Parathyroid adenoma (tissue), 2 donors: ENCODE measurements around the gene GTF2F1.
A peak's percentile ranks its signal among the peaks of the same experiment; 100 is the strongest.

Source experiments
- H2AFZ ChIP-seq: fragments of 300-600 bp; sonication (generic); one replicate; pipeline ENCODE4 v1.7.0; 2017; ENCODE audit warnings: antibody characterized with exemption, mild to moderate bottlenecking
- H3K27ac ChIP-seq: fragments of 300-600 bp; sonication (generic); one replicate; pipeline ENCODE4 v1.7.0; 2017
- H3K27me3 ChIP-seq: fragments of 300-600 bp; sonication (generic); one replicate; pipeline ENCODE4 v1.7.0; 2017; ENCODE audit warnings: low read length; ENCODE audit not compliant: control insufficient read depth, insufficient read depth
- H3K36me3 ChIP-seq: fragments of 300-600 bp; sonication (generic); one replicate; pipeline ENCODE4 v1.7.0; 2017; ENCODE audit warnings: low read length; ENCODE audit not compliant: control insufficient read depth, insufficient read depth
- H3K4me1 ChIP-seq: fragments of 300-600 bp; sonication (generic); one replicate; pipeline ENCODE4 v1.7.0; 2017; ENCODE audit warnings: control low read depth
- H3K4me2 ChIP-seq: fragments of 300-600 bp; sonication (generic); one replicate; pipeline ENCODE4 v1.7.0; 2017; ENCODE audit warnings: low read length
- H3K4me3 ChIP-seq: fragments of 300-600 bp; sonication (generic); one replicate; pipeline ENCODE4 v1.7.0; 2017; ENCODE audit warnings: low read depth, low read length
- H3K79me2 ChIP-seq: fragments of 300-600 bp; sonication (generic); one replicate; pipeline ENCODE4 v1.7.0; 2017; ENCODE audit warnings: control low read depth
- H3K9ac ChIP-seq: fragments of 300-600 bp; sonication (generic); one replicate; pipeline ENCODE4 v1.7.0; 2017; ENCODE audit warnings: mild to moderate bottlenecking
- H3K9me3 ChIP-seq: fragments of 300-600 bp; sonication (generic); one replicate; pipeline ENCODE4 v1.7.0; 2017; ENCODE audit warnings: low read length; ENCODE audit not compliant: control insufficient read depth
- TF ChIP-seq, protein P1 (sequence below): fragments of 300-600 bp; sonication (generic); IDR thresholded peaks from one replicate; pipeline ENCODE4 v1.7.0; 2017; ENCODE audit warnings: antibody characterized with exemption, mild to moderate bottlenecking
- donor health status: primary hyperparathyroidism.

The GTF2F1 gene

DNA sequence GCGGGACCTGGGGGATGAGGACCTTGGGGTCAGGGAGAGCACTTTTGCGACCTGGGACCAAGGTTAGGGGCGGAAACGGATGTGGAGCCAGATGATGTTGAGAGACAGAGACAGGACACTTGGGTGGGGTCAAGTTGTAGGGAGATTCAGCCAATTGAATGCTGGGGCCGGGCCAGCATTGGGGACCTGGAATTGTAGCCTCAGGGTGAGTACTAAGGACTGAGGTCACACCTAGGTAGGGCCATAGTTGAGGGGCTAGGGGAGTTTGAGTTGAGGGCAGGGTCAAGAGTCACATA is 19.2 kb downstream of the GTF2F1 start:
- Histone ChIP-seq H3K27ac (peak overlapping the region; percentile 100), H3K36me3 (no peaks in the 10 kb centered on the region), H2AFZ (no peak overlapping the region), H3K9ac (no peak overlapping the region), H3K4me2 (peak overlapping the region; percentile 65), H3K79me2 (no peaks in the 10 kb centered on the region), H3K9me3 (no peaks in the 10 kb centered on the region), H3K27me3 (no peaks in the 10 kb centered on the region), H3K4me1 (no peaks in the 10 kb centered on the region), H3K4me3 (no peak overlapping the region)
- TF ChIP-seq, protein P1, sequence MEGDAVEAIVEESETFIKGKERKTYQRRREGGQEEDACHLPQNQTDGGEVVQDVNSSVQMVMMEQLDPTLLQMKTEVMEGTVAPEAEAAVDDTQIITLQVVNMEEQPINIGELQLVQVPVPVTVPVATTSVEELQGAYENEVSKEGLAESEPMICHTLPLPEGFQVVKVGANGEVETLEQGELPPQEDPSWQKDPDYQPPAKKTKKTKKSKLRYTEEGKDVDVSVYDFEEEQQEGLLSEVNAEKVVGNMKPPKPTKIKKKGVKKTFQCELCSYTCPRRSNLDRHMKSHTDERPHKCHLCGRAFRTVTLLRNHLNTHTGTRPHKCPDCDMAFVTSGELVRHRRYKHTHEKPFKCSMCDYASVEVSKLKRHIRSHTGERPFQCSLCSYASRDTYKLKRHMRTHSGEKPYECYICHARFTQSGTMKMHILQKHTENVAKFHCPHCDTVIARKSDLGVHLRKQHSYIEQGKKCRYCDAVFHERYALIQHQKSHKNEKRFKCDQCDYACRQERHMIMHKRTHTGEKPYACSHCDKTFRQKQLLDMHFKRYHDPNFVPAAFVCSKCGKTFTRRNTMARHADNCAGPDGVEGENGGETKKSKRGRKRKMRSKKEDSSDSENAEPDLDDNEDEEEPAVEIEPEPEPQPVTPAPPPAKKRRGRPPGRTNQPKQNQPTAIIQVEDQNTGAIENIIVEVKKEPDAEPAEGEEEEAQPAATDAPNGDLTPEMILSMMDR: no peak

DNA sequence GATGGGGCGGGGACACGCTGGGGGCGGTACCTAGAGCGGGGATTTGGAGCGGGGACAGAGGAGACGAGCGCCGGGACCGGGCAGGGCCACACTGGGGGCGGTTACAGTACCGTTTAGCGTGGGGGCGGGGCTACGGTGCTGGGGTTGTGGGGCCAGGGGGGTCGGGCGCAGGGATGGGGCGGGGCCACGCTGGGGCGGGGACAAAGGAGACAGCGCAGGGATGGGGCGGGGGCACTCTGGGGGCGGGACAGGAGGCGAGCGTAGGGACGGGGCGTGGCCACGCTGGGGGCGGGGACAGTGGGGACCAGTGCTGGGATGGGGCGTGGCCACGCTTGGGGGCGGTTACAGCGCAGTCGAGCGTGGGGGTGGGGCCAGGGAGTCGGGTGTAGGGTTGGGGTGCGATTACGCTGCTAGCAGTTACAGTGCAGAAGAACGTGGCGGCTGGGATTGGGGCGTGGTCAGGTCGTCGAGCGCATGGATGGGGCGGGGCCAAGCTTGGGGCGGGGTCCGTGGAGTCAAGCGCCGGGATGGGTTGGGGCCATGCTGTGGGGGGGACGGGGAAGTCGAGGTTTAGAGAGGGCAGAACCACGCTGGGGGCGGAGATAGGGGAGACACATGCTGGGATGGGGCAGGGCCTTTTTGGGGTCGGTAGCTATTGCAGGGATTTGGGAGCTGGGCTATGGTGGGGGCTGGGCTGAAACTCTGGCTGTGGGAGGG is 19.7 kb downstream of the GTF2F1 start:
- Histone ChIP-seq H3K4me2 (peak overlapping the region; percentile 97), H3K27me3 (no peaks in the 10 kb centered on the region), H3K79me2 (no peaks in the 10 kb centered on the region), H3K36me3 (no peaks in the 10 kb centered on the region), H3K9me3 (no peaks in the 10 kb centered on the region), H3K4me3 (peak overlapping the region; percentile 99), H3K4me1 (no peaks in the 10 kb centered on the region), H3K27ac (peak overlapping the region; percentile 100), H3K9ac (peak overlapping the region; percentile 99), H2AFZ (peak overlapping the region; percentile 96)
- TF ChIP-seq, protein P1: no peak

DNA sequence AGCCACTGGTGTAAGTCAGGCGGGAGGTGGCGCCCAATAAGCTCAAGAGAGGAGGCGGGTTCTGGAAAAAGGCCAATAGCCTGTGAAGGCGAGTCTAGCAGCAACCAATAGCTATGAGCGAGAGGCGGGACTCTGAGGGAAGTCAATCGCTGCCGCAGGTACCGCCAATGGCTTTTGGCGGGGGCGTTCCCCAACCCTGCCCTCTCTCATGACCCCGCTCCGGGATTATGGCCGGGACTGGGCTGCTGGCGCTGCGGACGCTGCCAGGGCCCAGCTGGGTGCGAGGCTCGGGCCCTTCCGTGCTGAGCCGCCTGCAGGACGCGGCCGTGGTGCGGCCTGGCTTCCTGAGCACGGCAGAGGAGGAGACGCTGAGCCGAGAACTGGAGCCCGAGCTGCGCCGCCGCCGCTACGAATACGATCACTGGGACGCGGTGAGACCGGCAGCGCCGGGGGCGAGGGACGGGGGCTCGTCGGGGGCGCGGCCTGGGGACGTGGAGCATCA is 20.3 kb downstream of the GTF2F1 start, which contains the start of gene ALKBH7:
Gene ALKBH7 (plus strand): TSS at position 201 of the 502 bp plus-strand sequence. CDS start 27 bp downstream, at position 228.
- no peaks in the 10 kb centered on the region for H3K4me1 ChIP-seq
- peak within 1 kb of the TSS; percentile 100 for H3K27ac ChIP-seq
- TF ChIP-seq, protein P1: peak; percentile 2
- H3K9me3 ChIP-seq: no peaks in the 10 kb centered on the region
- H3K4me2 ChIP-seq: peak within 1 kb of the TSS; percentile 97
- peak within 1 kb of the TSS; percentile 99 for H3K9ac ChIP-seq
- H2AFZ ChIP-seq: peak within 1 kb of the TSS; percentile 96
- no peaks in the 10 kb centered on the region for H3K36me3 ChIP-seq
- peak within 1 kb of the TSS; percentile 99 for H3K4me3 ChIP-seq
- H3K27me3 ChIP-seq: no peaks in the 10 kb centered on the region
- H3K79me2 ChIP-seq: no peaks in the 10 kb centered on the region

DNA sequence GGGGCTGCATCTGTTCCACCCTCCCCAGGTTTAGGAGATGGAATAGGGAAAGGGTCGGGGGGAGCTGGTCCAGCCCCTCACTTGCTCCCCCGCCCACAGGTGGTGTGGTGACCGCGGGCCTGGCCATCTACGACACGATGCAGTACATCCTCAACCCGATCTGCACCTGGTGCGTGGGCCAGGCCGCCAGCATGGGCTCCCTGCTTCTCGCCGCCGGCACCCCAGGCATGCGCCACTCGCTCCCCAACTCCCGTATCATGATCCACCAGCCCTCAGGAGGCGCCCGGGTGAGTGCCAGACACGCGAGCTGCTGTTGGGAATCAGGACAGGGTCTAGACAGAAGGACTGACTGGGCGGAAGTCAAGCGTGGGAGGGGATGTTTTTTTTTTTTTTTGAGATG is 28.6 kb downstream of the GTF2F1 start:
- Histone ChIP-seq H3K79me2 (no peaks in the 10 kb centered on the region), H3K27ac (no peak overlapping the region), H3K27me3 (no peaks in the 10 kb centered on the region), H3K9me3 (no peaks in the 10 kb centered on the region), H3K36me3 (no peaks in the 10 kb centered on the region), H2AFZ (no peak overlapping the region), H3K4me3 (no peak overlapping the region), H3K4me2 (no peak overlapping the region), H3K4me1 (peaks cover 5% of the 10 kb centered on the region), H3K9ac (no peak overlapping the region)
- TF ChIP-seq, protein P1: no peak

DNA sequence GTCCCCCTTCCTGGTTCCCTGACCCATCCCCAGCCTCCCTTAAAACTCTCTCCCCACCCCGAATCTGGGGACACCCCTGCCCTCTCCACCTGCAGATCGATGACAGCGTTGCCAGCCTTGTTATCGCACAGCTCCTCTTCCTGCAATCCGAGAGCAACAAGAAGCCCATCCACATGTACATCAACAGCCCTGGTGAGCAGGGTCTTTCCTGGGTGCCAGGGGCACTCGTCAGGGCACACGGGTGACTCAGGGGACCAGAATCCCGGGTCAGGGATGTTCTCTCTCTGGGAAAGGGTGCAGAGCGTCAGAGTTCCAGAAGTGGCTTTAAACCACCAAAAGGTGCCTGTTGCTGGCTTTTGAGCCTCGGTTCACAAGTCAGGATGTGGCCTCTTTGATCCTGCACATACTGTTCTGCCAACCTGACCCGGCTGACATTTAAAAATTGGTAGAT is 30.6 kb downstream of the GTF2F1 start:
- H3K9me3 ChIP-seq: no peaks in the 10 kb centered on the region
- peak overlapping the region; percentile 85 for H3K4me2 ChIP-seq
- H3K79me2 ChIP-seq: no peaks in the 10 kb centered on the region
- H3K27ac ChIP-seq: peak overlapping the region; percentile 67
- H2AFZ ChIP-seq: peak overlapping the region; percentile 92
- H3K36me3 ChIP-seq: no peaks in the 10 kb centered on the region
- H3K9ac ChIP-seq: no peak overlapping the region
- H3K27me3 ChIP-seq: no peaks in the 10 kb centered on the region
- peaks cover 7% of the 10 kb centered on the region for H3K4me1 ChIP-seq
- TF ChIP-seq, protein P1: no peak
- peak overlapping the region; percentile 69 for H3K4me3 ChIP-seq
